Calu3 (cell line): Measurements from ENCODE around the gene ATP9A. TPM values are rescaled to one million over a fixed set of nuclear protein-coding genes. Genes with fewer than 3 reads are reported as not detected.

Experiments
- BruUV-seq: library from RNA; stranded (reverse); fragments of 400-500 nt; replicated peaks from 2 replicates; lab custom pipeline; 2021; lab: Mats Ljungman, UMichigan
- CTCF ChIA-PET: fragments of 300-600 bp; sonication (Branson Sonifier 250); formaldehyde crosslinking; loops from one replicate; lab custom pipeline; 2022; ENCODE audit warnings: antibody characterized with exemption; lab: Charles Lee
- DNase-seq: peaks from one replicate; pipeline ENCODE4 v3.0.0; 2022
- H3K27ac Mint-ChIP-seq: one replicate; pipeline ENCODE4 v1.8.0; 2022; ENCODE audit warnings: mixed read lengths; ENCODE audit not compliant: unreplicated experiment
- H3K27me3 Mint-ChIP-seq: one replicate; pipeline ENCODE4 v1.8.0; 2022; ENCODE audit warnings: mixed read lengths; ENCODE audit not compliant: unreplicated experiment
- H3K36me3 Mint-ChIP-seq: one replicate; pipeline ENCODE4 v1.8.0; 2022; ENCODE audit warnings: mild to moderate bottlenecking, moderate library complexity, mixed read lengths; ENCODE audit not compliant: insufficient read depth, unreplicated experiment
- H3K4me1 Mint-ChIP-seq: one replicate; pipeline ENCODE4 v1.8.0; 2022; ENCODE audit warnings: mild to moderate bottlenecking, low read depth, mixed read lengths; ENCODE audit not compliant: unreplicated experiment
- H3K4me3 Mint-ChIP-seq: one replicate; pipeline ENCODE4 v1.8.0; 2022; ENCODE audit warnings: mild to moderate bottlenecking, low read depth, moderate library complexity, mixed read lengths; ENCODE audit not compliant: unreplicated experiment
- H3K9me3 Mint-ChIP-seq: one replicate; pipeline ENCODE4 v1.8.0; 2022; ENCODE audit warnings: low read depth, mixed read lengths; ENCODE audit not compliant: unreplicated experiment
- intact Hi-C: fragments of 100-400 bp; cut with micrococcal nuclease; formaldehyde crosslinking; loops from one replicate; pipeline ENCODE4 v1.10.0; 2022; ENCODE audit not compliant: unreplicated experiment
- total RNA-seq: library from RNA; stranded (reverse); gene quantifications from 2 replicates; pipeline ENCODE4 v1.2.3, GENCODE V29; 2022
- TF ChIP-seq, protein P1 (sequence below): fragments of 200-600 bp; IDR thresholded peaks from one replicate; pipeline ENCODE4 v1.8.0; 2022; ENCODE audit warnings: antibody characterized with exemption; ENCODE audit not compliant: unreplicated experiment

The ATP9A gene
- total RNA-seq, 1 experiment from 2014 or later: 98.5 TPM

- Mint-ChIP-seq H3K9me3 (no peaks in the 10 kb centered on the region), H3K4me3 (no peak overlapping the region), H3K36me3 (no peaks in the 10 kb centered on the region), H3K4me1 (peaks cover 7% of the 10 kb centered on the region), H3K27me3 (no peaks in the 10 kb centered on the region), H3K27ac (no peak overlapping the region)
- no TSS peak for BruUV-seq
- DNase-seq: no peak
- TF ChIP-seq, protein P1, sequence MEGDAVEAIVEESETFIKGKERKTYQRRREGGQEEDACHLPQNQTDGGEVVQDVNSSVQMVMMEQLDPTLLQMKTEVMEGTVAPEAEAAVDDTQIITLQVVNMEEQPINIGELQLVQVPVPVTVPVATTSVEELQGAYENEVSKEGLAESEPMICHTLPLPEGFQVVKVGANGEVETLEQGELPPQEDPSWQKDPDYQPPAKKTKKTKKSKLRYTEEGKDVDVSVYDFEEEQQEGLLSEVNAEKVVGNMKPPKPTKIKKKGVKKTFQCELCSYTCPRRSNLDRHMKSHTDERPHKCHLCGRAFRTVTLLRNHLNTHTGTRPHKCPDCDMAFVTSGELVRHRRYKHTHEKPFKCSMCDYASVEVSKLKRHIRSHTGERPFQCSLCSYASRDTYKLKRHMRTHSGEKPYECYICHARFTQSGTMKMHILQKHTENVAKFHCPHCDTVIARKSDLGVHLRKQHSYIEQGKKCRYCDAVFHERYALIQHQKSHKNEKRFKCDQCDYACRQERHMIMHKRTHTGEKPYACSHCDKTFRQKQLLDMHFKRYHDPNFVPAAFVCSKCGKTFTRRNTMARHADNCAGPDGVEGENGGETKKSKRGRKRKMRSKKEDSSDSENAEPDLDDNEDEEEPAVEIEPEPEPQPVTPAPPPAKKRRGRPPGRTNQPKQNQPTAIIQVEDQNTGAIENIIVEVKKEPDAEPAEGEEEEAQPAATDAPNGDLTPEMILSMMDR: no peak
- intact Hi-C loops: no loop called here
- CTCF ChIA-PET: no interaction called here
These were observed 24.8 kb upstream of the ATP9A start for GRCh38 chr20:51792960-51793359.

DNA sequence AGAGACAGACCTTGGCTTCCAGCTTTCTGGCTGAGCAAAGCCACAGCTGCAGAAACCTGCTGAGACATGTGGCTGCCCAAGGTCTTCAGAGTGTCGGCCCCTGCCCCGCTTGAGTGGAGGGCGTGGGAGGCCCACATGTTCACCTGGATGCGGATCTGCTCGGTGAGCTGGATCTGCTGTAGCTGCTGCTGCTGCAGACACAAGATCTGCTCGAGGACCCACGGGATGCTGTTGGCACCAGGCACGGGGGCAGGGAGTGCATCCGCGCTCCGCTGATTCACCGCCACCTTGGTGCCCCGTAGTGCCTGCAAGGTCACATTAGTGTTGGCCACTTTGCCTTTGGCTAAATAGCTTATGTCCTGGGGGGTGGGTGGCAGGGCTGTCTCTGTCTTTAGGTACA lies 23.4 kb upstream of the ATP9A start:
- Mint-ChIP-seq H3K27ac (no peak overlapping the region), H3K27me3 (no peaks in the 10 kb centered on the region), H3K4me3 (no peak overlapping the region), H3K36me3 (no peaks in the 10 kb centered on the region), H3K4me1 (no peaks in the 10 kb centered on the region), H3K9me3 (no peaks in the 10 kb centered on the region)
- intact Hi-C loops: no loop called here
- no TSS peak for BruUV-seq
- TF ChIP-seq, protein P1: no peak
- DNase-seq: no peak
- CTCF ChIA-PET: no interaction called here

DNA sequence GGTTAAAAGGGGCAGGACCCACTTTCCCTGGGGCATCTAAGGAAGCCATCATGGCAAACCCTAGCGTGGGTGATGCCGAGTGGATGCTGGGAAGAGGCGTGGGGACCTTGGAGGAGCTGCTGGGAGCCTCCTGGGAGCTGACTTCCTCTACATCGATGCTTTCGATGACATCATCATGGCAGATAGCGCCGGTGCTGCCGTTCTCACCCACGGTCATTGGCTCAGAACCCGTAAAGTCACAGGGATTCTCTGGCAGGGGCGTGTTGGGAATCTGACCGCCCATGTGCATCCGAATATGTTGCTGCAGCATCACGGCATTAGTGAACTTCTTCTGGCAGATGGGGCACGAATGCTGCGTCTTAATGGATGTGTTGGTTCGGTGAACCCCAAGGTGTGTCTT lies 22.1 kb upstream of the ATP9A start:
- intact Hi-C loops: no loop called here
- Mint-ChIP-seq H3K27me3 (no peaks in the 10 kb centered on the region), H3K36me3 (no peaks in the 10 kb centered on the region), H3K4me1 (no peaks in the 10 kb centered on the region), H3K9me3 (no peaks in the 10 kb centered on the region), H3K27ac (no peak overlapping the region), H3K4me3 (no peak overlapping the region)
- no peak for DNase-seq
- CTCF ChIA-PET: interaction anchor here (1.1 kb wide), 1 partner anchor 23 kb away, joined by 3 read pairs; no protein-coding TSS in a partner anchor
- TF ChIP-seq, protein P1: no peak
- no TSS peak for BruUV-seq

GRCh38 chr20:51789434-51789833 lies 21.2 kb upstream of the ATP9A start:
- no peak for DNase-seq
- no peaks in the 10 kb centered on the region for H3K36me3 Mint-ChIP-seq
- H3K4me1 Mint-ChIP-seq: no peaks in the 10 kb centered on the region
- TF ChIP-seq, protein P1: no peak
- H3K4me3 Mint-ChIP-seq: no peak overlapping the region
- CTCF ChIA-PET: interaction anchor here (1.1 kb wide), 1 partner anchor 22 kb away, joined by 3 read pairs; no protein-coding TSS in a partner anchor
- no peaks in the 10 kb centered on the region for H3K9me3 Mint-ChIP-seq
- intact Hi-C loops: no loop called here
- no peak overlapping the region for H3K27ac Mint-ChIP-seq
- no peaks in the 10 kb centered on the region for H3K27me3 Mint-ChIP-seq
- no TSS peak for BruUV-seq
